Left ventricle myocardium inferior (tissue), 1 donor: ENCODE results near the gene PDE6A. TPM values are rescaled to one million over a fixed set of nuclear protein-coding genes. Genes with fewer than 3 reads are reported as not detected.
A peak's percentile ranks its signal among the peaks of the same experiment; 100 is the strongest.

Source experiments
- DNase-seq: peaks from one replicate; pipeline ENCODE4 v3.0.0-alpha.2; 2020
- H3K27ac ChIP-seq: fragments of 200-600 bp; replicated peaks from 2 replicates; pipeline ENCODE4 v1.8.0; 2021
- H3K27me3 ChIP-seq: fragments of 200-600 bp; 2 replicates; pipeline ENCODE4 v1.8.0; 2021; ENCODE audit warnings: low read depth
- H3K36me3 ChIP-seq: fragments of 200-600 bp; 2 replicates; pipeline ENCODE4 v1.8.0; 2021
- H3K4me1 ChIP-seq: fragments of 200-600 bp; 2 replicates; pipeline ENCODE4 v1.8.0; 2021
- H3K4me3 ChIP-seq: fragments of 200-600 bp; 2 replicates; pipeline ENCODE4 v1.8.0; 2021; ENCODE audit warnings: mild to moderate bottlenecking, moderate library complexity
- H3K9me3 ChIP-seq: fragments of 200-600 bp; replicated peaks from 2 replicates; pipeline ENCODE4 v1.8.0; 2021
- CTCF ChIP-seq: fragments of 200-600 bp; IDR thresholded peaks from 2 replicates; pipeline ENCODE4 v1.8.0; 2021; ENCODE audit warnings: antibody characterized with exemption, mild to moderate bottlenecking, borderline replicate concordance
- intact Hi-C: fragments of 100-400 bp; cut with micrococcal nuclease; formaldehyde crosslinking; loops from one replicate; pipeline ENCODE4 v1.11.0; 2022
- total RNA-seq: library from RNA; stranded (reverse); fragmentation: NEBNext Ultra II Directional; extraction: Animal tissue kit (Norgen Biotek cat#: 25700); gene quantifications from one replicate; pipeline ENCODE4 v1.2.1, GENCODE V29; 2021
- donor health status: DM: no; HTN: yes; CAD: no; lungs with severe emphysema.

Gene PDE6A
- total RNA-seq, 1 donor from 2014 or later: 0.22 TPM

- H3K27me3 ChIP-seq: peaks cover 10% of the 10 kb centered on the region
- H3K27ac ChIP-seq: no peak overlapping the region
- TF ChIP-seq CTCF: peak; percentile 46
- no peak for DNase-seq
- no peaks in the 10 kb centered on the region for H3K9me3 ChIP-seq
- no peaks in the 10 kb centered on the region for H3K36me3 ChIP-seq
- intact Hi-C loops: no loop called here
- peaks cover 2% of the 10 kb centered on the region for H3K4me1 ChIP-seq
- peak overlapping the region; percentile 38 for H3K4me3 ChIP-seq
Observed at GRCh38 chr5:149932445-149933350, 11.9 kb downstream of the PDE6A start.

- intact Hi-C loops: no loop called here
- Histone ChIP-seq H3K9me3 (no peaks in the 10 kb centered on the region), H3K27me3 (peaks cover 10% of the 10 kb centered on the region), H3K4me1 (no peaks in the 10 kb centered on the region), H3K36me3 (no peaks in the 10 kb centered on the region), H3K27ac (no peak overlapping the region), H3K4me3 (peak overlapping the region; percentile 38)
- no peak for DNase-seq
- TF ChIP-seq CTCF: no peak
Observed at GRCh38 chr5:149931992-149932436, 12.6 kb downstream of the PDE6A start.

- H3K4me1 ChIP-seq: no peaks in the 10 kb centered on the region
Observed at GRCh38 chr5:149930749-149931574, 13.6 kb downstream of the PDE6A start.

GRCh38 chr5:149930043-149930748 is 14.4 kb downstream of the PDE6A start:
- Histone ChIP-seq H3K36me3 (no peaks in the 10 kb centered on the region), H3K4me3 (peak overlapping the region; percentile 35), H3K27me3 (peaks cover 10% of the 10 kb centered on the region), H3K27ac (no peak overlapping the region), H3K9me3 (no peaks in the 10 kb centered on the region), H3K4me1 (no peaks in the 10 kb centered on the region)
- no peak for DNase-seq
- intact Hi-C loops: no loop called here
- TF ChIP-seq CTCF: no peak

More at GRCh38 chr5:149930749-149931574, 13.6 kb downstream of the PDE6A start:
- DNase-seq: no peak
- no peak overlapping the region for H3K4me3 ChIP-seq
- no peaks in the 10 kb centered on the region for H3K36me3 ChIP-seq
- H3K9me3 ChIP-seq: no peaks in the 10 kb centered on the region
- intact Hi-C loops: no loop called here
- TF ChIP-seq CTCF: no peak
- H3K27me3 ChIP-seq: peaks cover 10% of the 10 kb centered on the region
- no peak overlapping the region for H3K27ac ChIP-seq

- Histone ChIP-seq H3K36me3 (no peaks in the 10 kb centered on the region), H3K4me3 (no peak overlapping the region), H3K27me3 (no peaks in the 10 kb centered on the region), H3K27ac (no peak overlapping the region), H3K4me1 (no peaks in the 10 kb centered on the region), H3K9me3 (no peaks in the 10 kb centered on the region)
- intact Hi-C loops: no loop called here
- no peak for TF ChIP-seq CTCF
- DNase-seq: no peak
Observed at GRCh38 chr5:149924486-149924885, 20.1 kb downstream of the PDE6A start.
